ENCODE results near the gene HRH1. TPM values are rescaled to one million over a fixed set of nuclear protein-coding genes. Genes with fewer than 3 reads are reported as not detected.

Gene HRH1
- total RNA-seq, 1 experiment from 2014 or later = 4.6 TPM

DNA sequence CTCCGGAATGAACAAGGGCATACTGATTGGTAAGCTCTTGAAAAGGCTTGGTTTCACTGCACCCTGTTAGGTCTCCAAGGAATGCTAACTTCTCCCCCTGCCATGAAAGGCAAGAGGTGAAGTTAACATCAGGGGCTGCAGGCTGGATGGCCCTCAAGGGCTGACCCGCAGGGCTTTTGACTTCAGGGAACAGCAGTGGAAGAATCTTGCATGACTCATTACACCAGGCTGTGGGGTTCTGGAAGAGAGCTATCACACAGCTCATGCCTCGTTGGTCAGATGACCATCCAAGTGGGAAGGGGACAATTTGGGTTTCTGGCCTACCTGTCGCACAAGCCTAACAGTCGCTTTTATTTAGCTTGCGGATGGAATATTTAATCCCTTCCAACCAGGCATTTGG lies 94.3 kb downstream of the HRH1 start:
- Histone ChIP-seq H3K36me3 (ENCODE audit: control insufficient read depth, insufficient read depth, low read length) (no peaks in the 10 kb centered on the region), H3K9me3 (ENCODE audit: control insufficient read depth, insufficient read depth, low read depth, low read length) (no peaks in the 10 kb centered on the region), H3K27ac (ENCODE audit: low read length) (no peak overlapping the region), H3K4me1 (ENCODE audit: control insufficient read depth, insufficient read depth, low read length) (peaks cover 4% of the 10 kb centered on the region; the same call in 1 of the 2 replicates), H3K27me3 (ENCODE audit: control insufficient read depth, insufficient read depth, low read length) (no peaks in the 10 kb centered on the region), H3K4me3 (ENCODE audit: low read depth in 2 of 2, low read length in 2 of 2) (no peak overlapping the region)
- DNase-seq (ENCODE audit: low read depth, low spot score) (no peak), ATAC-seq (no peak)
- in situ Hi-C loops (cut with HindIII; ENCODE audit: low pct_unique_long_range_greater_than_20kb, low sequenced_read_pairs) (no loop called here), intact Hi-C loops (cut with micrococcal nuclease; ENCODE audit: unreplicated experiment) (no loop called here)
- BruUV-seq (replicated peaks) = no TSS peak
- POLR2A ChIA-PET = no interaction called here
- CTCF ChIA-PET = no interaction called here
- TF ChIP-seq, protein P1, sequence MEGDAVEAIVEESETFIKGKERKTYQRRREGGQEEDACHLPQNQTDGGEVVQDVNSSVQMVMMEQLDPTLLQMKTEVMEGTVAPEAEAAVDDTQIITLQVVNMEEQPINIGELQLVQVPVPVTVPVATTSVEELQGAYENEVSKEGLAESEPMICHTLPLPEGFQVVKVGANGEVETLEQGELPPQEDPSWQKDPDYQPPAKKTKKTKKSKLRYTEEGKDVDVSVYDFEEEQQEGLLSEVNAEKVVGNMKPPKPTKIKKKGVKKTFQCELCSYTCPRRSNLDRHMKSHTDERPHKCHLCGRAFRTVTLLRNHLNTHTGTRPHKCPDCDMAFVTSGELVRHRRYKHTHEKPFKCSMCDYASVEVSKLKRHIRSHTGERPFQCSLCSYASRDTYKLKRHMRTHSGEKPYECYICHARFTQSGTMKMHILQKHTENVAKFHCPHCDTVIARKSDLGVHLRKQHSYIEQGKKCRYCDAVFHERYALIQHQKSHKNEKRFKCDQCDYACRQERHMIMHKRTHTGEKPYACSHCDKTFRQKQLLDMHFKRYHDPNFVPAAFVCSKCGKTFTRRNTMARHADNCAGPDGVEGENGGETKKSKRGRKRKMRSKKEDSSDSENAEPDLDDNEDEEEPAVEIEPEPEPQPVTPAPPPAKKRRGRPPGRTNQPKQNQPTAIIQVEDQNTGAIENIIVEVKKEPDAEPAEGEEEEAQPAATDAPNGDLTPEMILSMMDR (IDR thresholded peaks at IDR 0.05) = no peak
- TF ChIP-seq, protein P2, sequence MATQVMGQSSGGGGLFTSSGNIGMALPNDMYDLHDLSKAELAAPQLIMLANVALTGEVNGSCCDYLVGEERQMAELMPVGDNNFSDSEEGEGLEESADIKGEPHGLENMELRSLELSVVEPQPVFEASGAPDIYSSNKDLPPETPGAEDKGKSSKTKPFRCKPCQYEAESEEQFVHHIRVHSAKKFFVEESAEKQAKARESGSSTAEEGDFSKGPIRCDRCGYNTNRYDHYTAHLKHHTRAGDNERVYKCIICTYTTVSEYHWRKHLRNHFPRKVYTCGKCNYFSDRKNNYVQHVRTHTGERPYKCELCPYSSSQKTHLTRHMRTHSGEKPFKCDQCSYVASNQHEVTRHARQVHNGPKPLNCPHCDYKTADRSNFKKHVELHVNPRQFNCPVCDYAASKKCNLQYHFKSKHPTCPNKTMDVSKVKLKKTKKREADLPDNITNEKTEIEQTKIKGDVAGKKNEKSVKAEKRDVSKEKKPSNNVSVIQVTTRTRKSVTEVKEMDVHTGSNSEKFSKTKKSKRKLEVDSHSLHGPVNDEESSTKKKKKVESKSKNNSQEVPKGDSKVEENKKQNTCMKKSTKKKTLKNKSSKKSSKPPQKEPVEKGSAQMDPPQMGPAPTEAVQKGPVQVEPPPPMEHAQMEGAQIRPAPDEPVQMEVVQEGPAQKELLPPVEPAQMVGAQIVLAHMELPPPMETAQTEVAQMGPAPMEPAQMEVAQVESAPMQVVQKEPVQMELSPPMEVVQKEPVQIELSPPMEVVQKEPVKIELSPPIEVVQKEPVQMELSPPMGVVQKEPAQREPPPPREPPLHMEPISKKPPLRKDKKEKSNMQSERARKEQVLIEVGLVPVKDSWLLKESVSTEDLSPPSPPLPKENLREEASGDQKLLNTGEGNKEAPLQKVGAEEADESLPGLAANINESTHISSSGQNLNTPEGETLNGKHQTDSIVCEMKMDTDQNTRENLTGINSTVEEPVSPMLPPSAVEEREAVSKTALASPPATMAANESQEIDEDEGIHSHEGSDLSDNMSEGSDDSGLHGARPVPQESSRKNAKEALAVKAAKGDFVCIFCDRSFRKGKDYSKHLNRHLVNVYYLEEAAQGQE (IDR thresholded peaks at IDR 0.05; ENCODE audit: insufficient read depth in 1 of 2, low read depth in 2 of 2, low read length in 1 of 2) = no peak
- no peak for TF ChIP-seq TCF7L2 (IDR thresholded peaks at IDR 0.05; ENCODE audit: low read depth, low read length)
- no peak for TF ChIP-seq POLR2AphosphoS5 (IDR thresholded peaks at IDR 0.05; ENCODE audit: low read depth, low read length)
- TF ChIP-seq SIN3A (IDR thresholded peaks at IDR 0.05; ENCODE audit: borderline replicate concordance, insufficient read depth, low read depth, low read length) = no peak

DNA sequence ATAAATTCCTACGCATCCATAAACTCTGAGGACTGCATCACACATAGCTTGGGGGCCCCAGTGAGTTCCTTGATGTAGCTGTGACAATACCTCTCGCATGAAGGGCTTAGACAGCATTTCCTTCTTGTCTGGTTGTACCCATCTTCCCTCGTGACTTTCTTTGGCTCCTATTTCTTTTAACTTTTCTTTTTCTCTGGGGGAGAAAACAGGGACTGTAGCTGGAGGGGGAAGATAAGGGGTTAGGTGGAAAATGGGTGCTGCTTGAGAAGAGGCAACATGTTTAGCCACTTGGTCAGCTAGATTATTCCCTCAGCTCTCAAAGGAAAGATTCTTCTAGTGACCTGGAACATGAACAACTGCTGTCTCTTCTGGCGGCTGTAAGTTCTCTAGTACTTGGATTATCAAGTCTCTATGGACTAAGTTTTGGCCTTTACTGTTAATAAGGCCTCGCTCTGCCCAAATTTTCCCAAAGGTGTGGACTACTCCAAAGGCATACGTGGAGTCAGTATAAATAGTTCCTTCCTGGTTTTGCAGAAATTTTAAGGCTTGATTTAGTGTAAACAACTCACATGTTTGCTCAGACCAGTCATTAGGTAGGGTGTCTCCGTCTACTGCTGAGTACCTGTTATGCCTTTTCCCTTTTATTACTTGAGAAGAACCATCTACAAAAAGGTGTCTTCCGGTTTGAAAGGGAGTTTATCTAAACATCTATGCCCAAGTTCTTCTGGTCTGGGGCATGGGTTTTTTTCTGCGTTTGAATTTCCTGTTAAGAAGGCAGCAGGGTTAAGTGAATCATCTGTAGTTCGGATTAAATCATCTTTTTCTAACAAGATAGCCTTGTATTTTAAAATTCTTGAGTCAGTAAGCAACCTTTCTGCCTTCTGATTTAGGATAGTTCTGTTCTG lies 96.9 kb downstream of the HRH1 start:
- TF ChIP-seq, protein P2 (IDR thresholded peaks at IDR 0.05; ENCODE audit: insufficient read depth in 1 of 2, low read depth in 2 of 2, low read length in 1 of 2) = no peak
- TF ChIP-seq SIN3A (IDR thresholded peaks at IDR 0.05; ENCODE audit: borderline replicate concordance, insufficient read depth, low read depth, low read length) (no peak), TCF7L2 (IDR thresholded peaks at IDR 0.05; ENCODE audit: low read depth, low read length) (no peak), POLR2AphosphoS5 (IDR thresholded peaks at IDR 0.05; ENCODE audit: low read depth, low read length) (no peak)
- TF ChIP-seq, protein P1 (IDR thresholded peaks at IDR 0.05) = no peak

More for the DNA sequence above, 96.9 kb downstream of the HRH1 start:
- ChIA-PET CTCF (no interaction called here), POLR2A (no interaction called here)
- Histone ChIP-seq H3K9me3 (ENCODE audit: control insufficient read depth, insufficient read depth, low read depth, low read length) (no peaks in the 10 kb centered on the region), H3K27ac (ENCODE audit: low read length) (no peak overlapping the region), H3K4me1 (ENCODE audit: control insufficient read depth, insufficient read depth, low read length) (no peaks in the 10 kb centered on the region), H3K4me3 (ENCODE audit: low read depth in 2 of 2, low read length in 2 of 2) (no peak overlapping the region), H3K27me3 (ENCODE audit: control insufficient read depth, insufficient read depth, low read length) (no peaks in the 10 kb centered on the region), H3K36me3 (ENCODE audit: control insufficient read depth, insufficient read depth, low read length) (no peaks in the 10 kb centered on the region)
- in situ Hi-C loops (cut with HindIII; ENCODE audit: low pct_unique_long_range_greater_than_20kb, low sequenced_read_pairs) (no loop called here), intact Hi-C loops (cut with micrococcal nuclease; ENCODE audit: unreplicated experiment) (no loop called here)
- ATAC-seq = no peak
- DNase-seq (ENCODE audit: low read depth, low spot score) = no peak
- BruUV-seq (replicated peaks) = no TSS peak

All from Panc1 (cell line).